BLaER1 treated with 17β-estradiol and CSF1 and Interleukin-3, amounts not matched to agents 10 nM and 100 nM (cell line): ENCODE data around the gene TRIM37.

Experiments used
- H3K27ac ChIP-seq, 11 experiments: shearing (Covaris generic); formaldehyde crosslinking; 2 replicates each; pipeline ENCODE4 v1.8.1; 2022
- H3K27me3 ChIP-seq, 11 experiments: shearing (Covaris generic); formaldehyde crosslinking; 2 replicates each; pipeline ENCODE4 v1.8.1; 2022
- H3K36me3 ChIP-seq, 11 experiments: shearing (Covaris generic); formaldehyde crosslinking; 2 replicates each; pipeline ENCODE4 v1.8.1; 2022
- H3K4me1 ChIP-seq, 10 experiments: shearing (Covaris generic); formaldehyde crosslinking; 2 replicates each; pipeline ENCODE4 v1.8.1; 2022
- H3K4me2 ChIP-seq, 11 experiments: shearing (Covaris generic); formaldehyde crosslinking; 2 replicates each; pipeline ENCODE4 v1.8.1; 2022
- H3K4me3 ChIP-seq, 10 experiments: shearing (Covaris generic); formaldehyde crosslinking; 2 replicates each; pipeline ENCODE4 v1.8.1; 2022
- H3K9ac ChIP-seq, 11 experiments: shearing (Covaris generic); formaldehyde crosslinking; 2 replicates each; pipeline ENCODE4 v1.8.1; 2022
- H3K9me3 ChIP-seq, 11 experiments: shearing (Covaris generic); formaldehyde crosslinking; replicated peaks in 1 of 11; 2 replicates each; pipeline ENCODE4 v1.8.1; 2022
- H4K20me1 ChIP-seq, 11 experiments: shearing (Covaris generic); formaldehyde crosslinking; 2 replicates each; pipeline ENCODE4 v1.8.1; 2022
- Cebpa-rat ChIP-seq, 11 experiments: shearing (Covaris generic); IDR thresholded peaks; 2 replicates each; pipeline ENCODE4 v1.8.1; 2022

TRIM37 gene

GRCh38 chr17:59038734-59039133 lies 67.9 kb downstream of the TRIM37 start:
- Histone ChIP-seq H3K9ac (no peak overlapping the region), H3K27ac (no peak overlapping the region), H3K27me3 (no peaks in the 10 kb centered on the region), H3K4me1 (peaks cover 0 to 7% (median 0%) of the 10 kb centered on the region in 10 experiments; a peak in 5 of 20 replicates), H3K4me3 (no peak overlapping the region), H3K9me3 (no peaks in the 10 kb centered on the region), H4K20me1 (no peaks in the 10 kb centered on the region), H3K4me2 (no peak overlapping the region), H3K36me3 (peaks cover 64 to 99% (median 80%) of the 10 kb centered on the region in 11 experiments)
- no peak for TF ChIP-seq Cebpa-rat (IDR thresholded peaks at IDR 0.05)

GRCh38 chr17:59037960-59038359 lies 68.7 kb downstream of the TRIM37 start:
- H3K27me3 ChIP-seq = no peaks in the 10 kb centered on the region
- no peaks in the 10 kb centered on the region for H4K20me1 ChIP-seq
- H3K4me2 ChIP-seq = no peak overlapping the region
- peaks cover 57 to 99% (median 79%) of the 10 kb centered on the region in 11 experiments for H3K36me3 ChIP-seq
- no peaks in the 10 kb centered on the region for H3K9me3 ChIP-seq
- peaks cover 0 to under 1% (median 0%) of the 10 kb centered on the region in 10 experiments; a peak in 4 of 20 replicates for H3K4me1 ChIP-seq
- no peak overlapping the region for H3K27ac ChIP-seq
- no peak for TF ChIP-seq Cebpa-rat (IDR thresholded peaks at IDR 0.05)
- H3K9ac ChIP-seq = no peak overlapping the region
- H3K4me3 ChIP-seq = no peak overlapping the region

GRCh38 chr17:59030811-59031210 lies 75.9 kb downstream of the TRIM37 start:
- Histone ChIP-seq H3K9me3 (no peaks in the 10 kb centered on the region), H3K4me1 (peaks cover 0 to 22% (median 5%) of the 10 kb centered on the region in 10 experiments; a peak in 11 of 20 replicates), H3K36me3 (peaks cover 49 to 95% (median 78%) of the 10 kb centered on the region in 11 experiments; a peak in 21 of 22 replicates), H3K27ac (no peak overlapping the region), H3K9ac (no peak overlapping the region), H4K20me1 (no peaks in the 10 kb centered on the region; a peak in 1 of 22 replicates), H3K4me3 (no peak overlapping the region), H3K27me3 (no peaks in the 10 kb centered on the region), H3K4me2 (no peak overlapping the region)
- no peak for TF ChIP-seq Cebpa-rat (IDR thresholded peaks at IDR 0.05)

- no peak overlapping the region for H3K27ac ChIP-seq
- H3K36me3 ChIP-seq = peaks cover 32 to 85% (median 59%) of the 10 kb centered on the region in 11 experiments; a peak in 21 of 22 replicates
- H3K27me3 ChIP-seq = no peaks in the 10 kb centered on the region
- peak overlapping the region in 2 of 11 experiments; percentile 45 to 61; a peak in 1 of 22 replicates for H3K4me2 ChIP-seq
- no peaks in the 10 kb centered on the region for H3K9me3 ChIP-seq
- no peak overlapping the region for H3K4me3 ChIP-seq
- TF ChIP-seq Cebpa-rat (IDR thresholded peaks at IDR 0.05) = no peak
- H3K9ac ChIP-seq = no peak overlapping the region
- H4K20me1 ChIP-seq = no peaks in the 10 kb centered on the region; a peak in 1 of 22 replicates
- peaks cover 0 to 22% (median 5%) of the 10 kb centered on the region in 10 experiments; a peak in 11 of 20 replicates for H3K4me1 ChIP-seq
Measured at GRCh38 chr17:59028328-59028727, 78.4 kb downstream of the TRIM37 start.

DNA sequence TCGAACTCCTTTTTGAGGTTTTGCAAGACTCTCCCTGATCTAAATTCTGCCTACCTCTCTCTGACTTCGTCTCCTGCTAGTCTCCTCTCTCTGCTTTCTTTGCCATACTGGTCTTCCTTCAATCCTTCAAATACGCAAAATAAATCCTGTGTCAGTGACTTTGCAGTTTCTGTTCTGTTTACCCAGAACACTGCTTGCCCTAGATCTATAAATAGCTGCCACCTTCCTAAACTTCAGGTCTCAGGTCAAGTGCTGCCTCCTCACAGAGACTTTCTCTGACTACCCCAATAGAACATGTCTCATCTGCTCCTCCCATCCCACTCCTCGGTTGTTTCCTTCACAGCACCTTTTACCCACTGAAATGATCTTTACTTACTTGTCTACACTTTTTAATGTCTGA lies 78.9 kb downstream of the TRIM37 start:
- peaks cover 28 to 80% (median 53%) of the 10 kb centered on the region in 11 experiments; a peak in 21 of 22 replicates for H3K36me3 ChIP-seq
- H3K27ac ChIP-seq = no peak overlapping the region
- H3K27me3 ChIP-seq = no peaks in the 10 kb centered on the region
- H3K9ac ChIP-seq = no peak overlapping the region
- H3K9me3 ChIP-seq = no peaks in the 10 kb centered on the region
- no peak for TF ChIP-seq Cebpa-rat (IDR thresholded peaks at IDR 0.05)
- no peak overlapping the region for H3K4me3 ChIP-seq
- peak overlapping the region in 6 of 11 experiments; percentile 27 to 61 (median 35); a peak in 8 of 22 replicates for H3K4me2 ChIP-seq
- no peaks in the 10 kb centered on the region; a peak in 1 of 22 replicates for H4K20me1 ChIP-seq
- H3K4me1 ChIP-seq = peaks cover 0 to 22% (median 5%) of the 10 kb centered on the region in 10 experiments; a peak in 11 of 20 replicates

DNA sequence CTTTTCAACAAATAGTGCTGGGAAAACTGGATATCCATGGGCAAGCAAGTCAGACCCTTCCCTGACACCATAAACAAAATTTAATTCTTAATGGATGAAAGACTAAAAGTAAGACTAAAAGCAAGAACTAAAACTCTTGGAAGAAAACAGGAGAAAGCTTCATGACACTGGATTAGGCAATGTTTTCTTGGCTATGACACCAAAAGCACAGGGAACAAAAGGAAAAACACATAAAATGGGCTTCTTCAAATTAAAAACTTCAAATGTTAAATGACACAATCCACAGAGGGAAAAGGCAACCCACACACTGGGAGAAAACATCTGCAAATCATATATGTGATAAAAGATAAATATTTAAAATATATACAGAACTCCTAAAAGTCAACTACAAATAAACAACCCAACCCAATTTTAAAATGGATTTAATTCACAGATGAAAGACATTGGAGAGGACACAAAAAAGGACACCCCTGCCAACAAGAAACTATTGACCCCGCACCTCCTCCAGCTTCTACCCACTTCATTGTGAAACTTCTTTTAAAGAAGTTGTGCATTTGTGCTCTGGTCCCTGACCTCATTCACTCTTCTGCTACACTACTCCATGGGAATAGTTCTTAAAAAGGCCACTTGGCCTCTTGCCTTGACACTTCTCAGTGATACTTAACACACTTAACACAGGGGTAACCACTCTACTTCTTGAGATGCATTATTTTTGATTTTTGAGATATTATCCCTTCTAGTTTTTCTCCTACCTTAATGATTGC lies 80.3 kb downstream of the TRIM37 start:
- peaks cover 23 to 73% (median 47%) of the 10 kb centered on the region in 11 experiments for H3K36me3 ChIP-seq

DNA sequence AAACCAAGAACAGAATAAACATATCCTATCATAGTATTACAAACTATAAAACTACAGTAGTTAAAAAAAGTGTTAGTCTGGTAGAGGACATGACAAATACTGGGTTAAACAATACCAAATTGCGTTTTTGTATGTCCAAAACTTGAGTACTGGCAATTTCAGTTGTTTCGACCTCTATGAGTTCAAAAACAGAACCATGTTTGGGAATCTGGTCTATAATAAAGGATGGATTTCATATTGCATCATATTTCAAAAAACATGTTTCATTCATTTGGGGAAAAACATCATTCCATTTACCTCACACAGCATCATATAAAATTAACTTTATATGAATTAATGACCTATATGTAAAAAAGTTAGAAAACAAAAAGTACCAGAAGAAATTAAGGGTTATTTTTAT lies 81.8 kb downstream of the TRIM37 start:
- no peaks in the 10 kb centered on the region; a peak in 1 of 22 replicates for H4K20me1 ChIP-seq
- no peaks in the 10 kb centered on the region for H3K27me3 ChIP-seq
- no peak overlapping the region for H3K4me3 ChIP-seq
- H3K36me3 ChIP-seq = peaks cover 31 to 72% (median 46%) of the 10 kb centered on the region in 11 experiments
- no peak overlapping the region for H3K27ac ChIP-seq
- H3K4me2 ChIP-seq = no peak overlapping the region
- H3K4me1 ChIP-seq = peaks cover 0 to 22% (median 5%) of the 10 kb centered on the region in 10 experiments; a peak in 11 of 20 replicates
- H3K9me3 ChIP-seq = peaks cover 0 to 8% (median 6%) of the 10 kb centered on the region in 11 experiments; a peak in 10 of 22 replicates
- TF ChIP-seq Cebpa-rat (IDR thresholded peaks at IDR 0.05) = no peak
- no peak overlapping the region for H3K9ac ChIP-seq

More for the DNA sequence above, 80.3 kb downstream of the TRIM37 start:
- 0 out of 22 replicates have a peak overlapping the region, but pooled peaks of 1 of the 11 experiments have one; percentile 6 for H3K4me2 ChIP-seq
- no peaks in the 10 kb centered on the region; a peak in 1 of 22 replicates for H4K20me1 ChIP-seq
- TF ChIP-seq Cebpa-rat (IDR thresholded peaks at IDR 0.05) = no peak
- H3K4me3 ChIP-seq = no peak overlapping the region
- H3K27me3 ChIP-seq = no peaks in the 10 kb centered on the region
- peaks cover 0 to 22% (median 5%) of the 10 kb centered on the region in 10 experiments; a peak in 11 of 20 replicates for H3K4me1 ChIP-seq
- no peak overlapping the region for H3K27ac ChIP-seq
- no peak overlapping the region for H3K9ac ChIP-seq
- peaks cover 0 to 2% (median 1%) of the 10 kb centered on the region in 11 experiments; a peak in 10 of 22 replicates for H3K9me3 ChIP-seq

- Histone ChIP-seq H3K9me3 (peaks cover 0 to 8% (median 6%) of the 10 kb centered on the region in 11 experiments; a peak in 10 of 22 replicates), H3K27ac (no peak overlapping the region), H3K4me3 (no peak overlapping the region), H3K27me3 (no peaks in the 10 kb centered on the region), H3K4me2 (no peak overlapping the region), H3K4me1 (peaks cover 0 to 7% (median 0%) of the 10 kb centered on the region in 10 experiments; a peak in 5 of 20 replicates), H3K36me3 (peaks cover 29 to 65% (median 52%) of the 10 kb centered on the region in 11 experiments), H4K20me1 (no peaks in the 10 kb centered on the region; a peak in 1 of 22 replicates), H3K9ac (no peak overlapping the region)
- TF ChIP-seq Cebpa-rat (IDR thresholded peaks at IDR 0.05) = no peak
Measured at GRCh38 chr17:59018019-59018418, 88.7 kb downstream of the TRIM37 start.

DNA sequence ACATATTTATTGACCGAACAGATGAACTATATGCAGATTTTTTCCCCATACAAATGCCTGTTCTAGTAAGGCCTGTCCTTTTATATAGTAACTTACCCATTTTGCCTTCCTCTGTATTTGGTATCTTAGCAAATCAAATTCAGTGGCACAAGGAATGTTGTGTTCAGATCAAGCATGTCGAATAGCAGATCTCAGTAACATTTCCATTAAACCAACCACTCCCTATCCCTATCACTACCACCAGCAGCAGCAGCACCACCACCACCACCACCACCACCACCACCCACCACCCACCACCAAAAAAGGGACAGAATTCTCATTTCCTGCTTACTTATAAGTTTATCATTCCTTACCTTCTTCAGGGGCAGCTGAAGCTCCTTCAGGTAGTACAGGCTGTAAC lies 94.7 kb downstream of the TRIM37 start:
- no peak for TF ChIP-seq Cebpa-rat (IDR thresholded peaks at IDR 0.05)
- Histone ChIP-seq H3K27me3 (no peaks in the 10 kb centered on the region), H3K4me1 (peaks cover 0 to 7% (median 0%) of the 10 kb centered on the region in 10 experiments; a peak in 5 of 20 replicates), H4K20me1 (no peaks in the 10 kb centered on the region), H3K9me3 (no peaks in the 10 kb centered on the region), H3K27ac (no peak overlapping the region), H3K9ac (no peak overlapping the region), H3K4me2 (no peak overlapping the region), H3K36me3 (peaks cover 45 to 96% (median 79%) of the 10 kb centered on the region in 11 experiments), H3K4me3 (no peak overlapping the region)
